CMK (cell line): ENCODE data around the gene PCDHB13.
"Not testable (repeated sequence)": the region's sequence is repeated elsewhere in the genome, so short reads cannot be mapped to it uniquely, and the experiment has no call there.

Experiments
- DNase-seq: peaks from one replicate; pipeline ENCODE4 v3.0.0-alpha.2; 2010; ENCODE audit warnings: low read depth

The PCDHB13 gene

GRCh38 chr5:141213656-141214339 is at the start of gene PCDHB13:
Gene PCDHB13, plus strand, starts transcription at chr5:141213919. Its CDS starts 205 bp downstream, at chr5:141214124.
- DNase-seq = not testable (repeated sequence)

- DNase-seq = no peak
Observed at GRCh38 chr5:141172381-141173204, 41.1 kb upstream of the PCDHB13 start, which contains the start of gene PCDHB7. Gene PCDHB7, plus strand, starts transcription at chr5:141172644. Its CDS starts 192 bp downstream, at chr5:141172836.

GRCh38 chr5:141174291-141175104 is 39.2 kb upstream of the PCDHB13 start:
- not testable (repeated sequence) for DNase-seq

- DNase-seq = no peak
Observed at GRCh38 chr5:141175933-141176332, 37.8 kb upstream of the PCDHB13 start.

GRCh38 chr5:141177577-141178191 is 36.0 kb upstream of the PCDHB13 start, which contains the start of gene PCDHB8:
Gene PCDHB8, plus strand, starts transcription at chr5:141177790. Its CDS starts 245 bp downstream, at chr5:141178035.
- DNase-seq = not testable (repeated sequence)

- not testable (repeated sequence) for DNase-seq
Observed at GRCh38 chr5:141179371-141179770, 34.3 kb upstream of the PCDHB13 start.

- DNase-seq = not testable (repeated sequence)
Observed at GRCh38 chr5:141179876-141180275, 33.8 kb upstream of the PCDHB13 start.

GRCh38 chr5:141180313-141180712 is 33.4 kb upstream of the PCDHB13 start:
- no peak for DNase-seq

GRCh38 chr5:141182248-141182647 is 31.5 kb upstream of the PCDHB13 start, which contains the start of gene PCDHB16:
Gene PCDHB16, plus strand, starts transcription at chr5:141182387. Its CDS starts 173 bp downstream, at chr5:141182560.
- DNase-seq = no peak

- not testable (repeated sequence) for DNase-seq
Observed at GRCh38 chr5:141184117-141184855, 29.4 kb upstream of the PCDHB13 start.

- DNase-seq = peak; percentile 22
Observed at GRCh38 chr5:141186897-141187512, 26.7 kb upstream of the PCDHB13 start, which contains the start of gene PCDHB9. Gene PCDHB9, plus strand, starts transcription at chr5:141187161. Its CDS starts 158 bp downstream, at chr5:141187319.

- not testable (repeated sequence) for DNase-seq
Observed at GRCh38 chr5:141188682-141189081, 25.0 kb upstream of the PCDHB13 start.

- DNase-seq = not testable (repeated sequence)
Observed at GRCh38 chr5:141189131-141189530, 24.6 kb upstream of the PCDHB13 start.

GRCh38 chr5:141192110-141192725 is 21.5 kb upstream of the PCDHB13 start, which contains the start of gene PCDHB10:
Gene PCDHB10, plus strand, starts transcription at chr5:141192353. Its CDS starts 200 bp downstream, at chr5:141192553.
- peak; percentile 1 for DNase-seq

- DNase-seq = not testable (repeated sequence)
Observed at GRCh38 chr5:141194332-141194731, 19.4 kb upstream of the PCDHB13 start.

- no peak for DNase-seq
Observed at GRCh38 chr5:141196363-141196762, 17.4 kb upstream of the PCDHB13 start.

- no peak for DNase-seq
Observed at GRCh38 chr5:141199359-141200235, 14.1 kb upstream of the PCDHB13 start, which contains the start of gene PCDHB11. Gene PCDHB11, plus strand, starts transcription at chr5:141199627. Its CDS starts 148 bp downstream, at chr5:141199775.

GRCh38 chr5:141201126-141201525 is 12.6 kb upstream of the PCDHB13 start:
- DNase-seq = not testable (repeated sequence)
